NCI-H187 treated with DMSO at 0.1 percent for 48 hours (cell line): ENCODE measurements around the gene S100A4.

Experiments used
- DNase-seq: peaks from one replicate; lab custom pipeline; 2025; lab: John Stamatoyannopoulos, UW

The S100A4 gene

DNA sequence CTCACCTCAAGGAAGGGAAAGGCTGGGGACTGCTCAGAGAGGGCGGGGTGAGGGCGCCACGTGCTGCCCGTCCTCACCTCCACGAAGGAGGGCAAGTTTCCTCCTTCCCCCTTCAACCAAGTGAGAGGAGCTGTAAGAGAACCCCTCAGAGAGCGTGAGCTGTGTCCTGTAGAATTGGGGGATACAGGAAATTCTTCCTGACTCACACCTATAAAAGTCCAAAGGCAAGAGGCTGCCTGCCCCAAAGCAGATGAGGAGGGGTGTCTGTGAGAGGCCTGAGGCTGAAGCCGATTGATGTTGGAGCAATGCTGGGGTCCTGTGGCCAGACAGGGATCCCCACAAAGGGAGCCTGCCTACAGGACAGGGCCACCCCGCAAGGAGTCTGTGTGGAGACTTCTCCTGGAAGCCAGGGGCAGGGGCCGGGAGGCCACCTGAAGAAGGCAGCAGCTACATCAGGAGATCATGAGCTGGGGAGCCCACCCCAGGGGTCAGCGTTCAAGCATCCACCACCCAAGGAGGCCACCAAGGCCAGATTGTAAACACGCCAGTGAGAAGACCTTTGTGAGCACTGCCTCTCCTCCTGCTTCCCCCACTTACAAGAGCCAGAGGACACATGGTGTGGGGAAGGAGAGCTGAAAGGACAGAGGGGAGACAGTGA, 37.6 kb downstream of the S100A4 start:
- no peak for DNase-seq

DNA sequence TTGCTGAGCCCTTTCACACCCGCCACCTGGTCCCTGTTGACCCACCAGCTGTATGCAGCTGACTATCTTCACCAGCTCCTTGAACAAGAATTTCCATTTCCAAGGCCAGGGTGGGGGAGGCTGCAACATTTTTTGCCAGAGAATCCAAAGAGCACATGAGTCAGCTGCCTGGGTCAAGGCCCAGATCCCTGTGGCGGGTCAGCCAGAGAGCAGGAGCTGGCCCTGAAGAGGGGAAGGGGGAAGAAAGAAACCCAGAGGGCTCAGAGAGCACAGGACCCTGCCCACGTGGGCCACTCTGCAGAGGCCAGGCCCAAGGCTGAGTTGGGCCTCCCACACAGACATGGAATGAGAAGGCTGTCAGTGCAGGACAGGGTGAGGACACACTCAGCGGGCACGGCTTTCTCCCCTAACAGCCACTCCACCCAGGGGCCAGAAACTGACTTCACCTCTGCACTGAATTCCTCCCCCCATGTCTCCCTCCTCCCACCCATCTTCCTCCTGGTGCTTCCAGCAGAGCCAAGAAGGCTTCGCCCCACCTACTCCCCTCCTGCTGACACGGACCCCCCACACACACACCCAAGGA, 38.7 kb downstream of the S100A4 start:
- DNase-seq: no peak

DNA sequence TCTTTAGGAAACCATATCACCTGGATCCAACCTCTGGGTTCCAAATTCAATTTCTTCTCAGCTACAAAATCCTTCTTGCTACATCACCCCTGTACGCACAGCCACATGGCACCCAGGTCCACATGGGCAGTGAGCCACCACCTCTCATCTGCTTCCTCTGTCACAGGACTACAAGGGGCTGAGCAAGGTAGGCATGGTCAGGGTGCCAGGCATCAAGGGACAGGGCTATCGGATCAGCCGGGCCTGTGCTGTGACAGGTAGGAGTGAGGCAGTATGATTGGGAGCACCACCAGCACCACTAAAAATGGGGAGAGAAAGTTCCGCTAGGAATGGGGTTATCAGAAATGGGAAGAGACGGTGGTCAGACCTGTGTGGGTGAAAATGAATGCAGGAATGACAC, 39.2 kb downstream of the S100A4 start:
- DNase-seq: no peak

DNA sequence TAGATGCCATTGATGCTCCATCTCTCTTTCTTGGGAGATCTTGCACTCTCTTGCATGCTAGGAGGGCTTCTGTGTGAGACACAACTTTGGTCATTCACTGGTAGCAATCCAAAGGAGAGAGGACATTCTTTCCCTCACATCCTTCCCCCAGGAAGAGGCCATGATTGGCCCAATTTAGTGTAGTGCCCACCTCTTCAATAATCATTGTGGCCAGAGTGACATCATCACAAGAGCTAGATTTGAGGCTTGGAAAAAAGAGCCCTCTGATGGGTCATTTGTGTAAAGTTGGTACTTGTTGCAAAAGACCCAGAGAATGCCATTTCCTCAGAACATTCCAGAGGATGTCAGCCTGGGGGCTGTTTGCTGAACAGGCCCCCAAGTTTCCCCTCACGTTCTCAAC, 40.0 kb downstream of the S100A4 start:
- DNase-seq: no peak

DNA sequence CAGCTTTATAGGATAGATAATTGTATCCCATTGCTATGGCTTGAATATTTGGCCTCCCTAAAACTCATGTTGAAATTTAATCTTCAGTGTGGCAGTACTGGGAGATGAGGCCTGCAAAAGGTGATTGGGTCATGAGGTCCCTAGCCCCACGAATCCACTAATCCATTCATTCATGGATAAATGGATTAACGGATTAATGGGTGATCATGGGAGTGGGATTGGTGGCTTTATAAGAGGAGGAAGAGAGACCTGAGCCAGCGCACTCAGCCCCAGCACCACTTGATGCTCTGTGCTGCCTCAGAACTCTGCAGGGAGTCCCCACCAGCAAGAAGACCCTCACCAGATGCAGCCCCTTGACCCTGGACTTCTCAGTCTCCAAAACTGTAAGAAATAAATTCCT, 41.8 kb downstream of the S100A4 start:
- DNase-seq: no peak

DNA sequence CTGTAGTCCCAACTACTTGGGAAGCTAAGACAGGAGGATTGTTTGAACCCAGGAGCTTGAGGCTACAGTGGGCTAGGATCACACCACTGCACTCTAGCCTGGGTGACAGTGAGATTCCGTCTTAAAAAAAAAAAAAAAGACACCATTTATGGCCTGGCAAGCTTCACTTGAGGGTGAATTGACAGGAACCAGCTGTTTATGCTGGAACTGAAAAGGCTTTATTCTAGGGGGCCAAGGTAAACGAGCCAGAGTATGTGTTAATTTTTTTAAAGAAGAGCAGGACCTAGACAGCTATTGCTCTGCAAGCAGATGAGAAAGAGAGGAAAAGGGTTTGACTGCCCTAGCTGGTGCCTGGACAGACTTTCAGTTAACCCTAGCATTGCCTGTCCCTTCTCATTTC, 46.9 kb downstream of the S100A4 start:
- no peak for DNase-seq

DNA sequence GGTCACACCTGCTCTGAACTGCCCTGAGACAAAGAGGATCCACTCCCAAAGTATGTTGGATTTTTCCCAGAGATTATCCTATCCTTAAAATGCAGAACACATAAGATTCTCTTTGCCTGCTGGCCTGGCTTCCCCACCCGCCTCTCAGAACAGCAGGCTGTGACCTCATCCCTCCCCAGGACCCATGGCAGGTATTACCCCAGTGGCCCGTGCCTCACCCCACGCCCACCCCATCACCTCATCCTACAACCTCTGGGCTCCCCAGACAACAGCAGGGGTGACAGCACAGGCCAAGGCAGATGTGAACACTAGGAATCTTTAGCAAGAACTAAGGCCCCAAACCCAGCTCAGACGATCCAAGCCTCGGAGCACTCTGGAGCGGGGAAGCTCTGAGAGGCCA, 50.1 kb downstream of the S100A4 start:
- DNase-seq: no peak

DNA sequence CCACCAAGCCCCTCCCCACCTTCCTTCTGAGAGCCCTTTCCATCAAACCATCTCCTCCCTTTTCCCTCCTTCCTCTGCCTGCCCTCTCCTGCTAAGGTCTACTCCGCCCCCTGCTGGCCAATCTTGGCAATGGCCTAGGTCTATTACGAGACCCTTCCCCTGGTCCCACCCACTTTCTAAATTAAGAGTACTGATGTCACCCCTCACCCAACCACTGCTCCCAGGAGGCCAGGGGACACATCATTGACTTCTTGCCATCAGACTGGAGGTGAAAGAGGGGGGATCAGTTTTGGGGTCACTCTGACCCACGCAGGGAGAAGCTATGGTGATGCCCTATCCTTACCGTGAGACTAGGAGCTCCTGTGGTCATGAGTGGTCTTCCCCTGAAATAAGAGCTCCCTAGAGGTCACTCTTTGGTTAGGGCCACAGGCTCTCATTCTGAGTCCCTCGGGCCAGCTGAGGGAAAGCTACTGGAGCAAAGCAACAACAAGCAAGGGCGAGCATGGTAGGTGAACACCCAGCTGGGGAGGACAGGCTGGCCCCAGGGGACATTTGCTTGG, 50.5 kb downstream of the S100A4 start:
- peak; percentile 75 for DNase-seq
